GM18951 (cell line): ENCODE measurements around the gene LENG1.

Experiments used
- POLR2A ChIP-seq: IDR thresholded peaks from 4 replicates; pipeline ENCODE4 v1.6.1; 2011; ENCODE audit warnings: mild to moderate bottlenecking; ENCODE audit not compliant: insufficient read length, insufficient read depth; ENCODE audit errors: extremely low read depth
- in situ Hi-C: fragments of 300-500 bp; cut with MboI; formaldehyde crosslinking; loops from one replicate; pipeline ENCODE4 v1.12.0; 2022; ENCODE audit warnings: low sequenced_read_pairs, mixed read lengths, inconsistent platforms; ENCODE audit not compliant: unreplicated experiment

LENG1 gene

DNA sequence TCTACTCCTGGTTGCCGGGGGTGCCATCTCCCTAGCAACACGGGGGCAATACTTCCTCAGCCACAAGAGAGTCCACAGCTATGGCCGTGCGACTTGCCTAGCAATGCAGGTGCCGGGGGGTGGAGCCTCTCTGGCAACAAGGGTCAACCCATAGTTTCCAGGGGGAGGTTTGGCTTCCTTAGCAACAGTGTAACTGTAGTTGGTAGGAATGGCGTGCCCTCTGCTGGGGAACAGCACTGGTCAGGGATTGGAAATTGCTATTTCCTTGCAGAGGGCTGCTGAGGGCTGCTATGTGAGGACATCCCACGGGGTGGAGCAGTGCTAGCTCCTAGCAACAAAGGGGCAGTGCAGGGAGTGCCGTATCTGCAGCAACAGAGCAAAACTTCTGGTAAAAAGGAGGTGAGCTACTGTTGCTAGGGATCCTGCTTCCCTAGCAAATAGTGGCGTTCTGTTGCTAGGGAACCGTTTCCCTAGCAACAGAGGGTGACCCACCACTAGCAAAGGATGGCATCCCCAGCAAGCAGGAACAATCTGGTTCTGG, 20.5 kb upstream of the LENG1 start:
- in situ Hi-C loops, result loop anchor here (10.0 kb wide), 1 partner anchor 55 kb away; no protein-coding TSS in a partner anchor
- TF ChIP-seq POLR2A, result no peak

DNA sequence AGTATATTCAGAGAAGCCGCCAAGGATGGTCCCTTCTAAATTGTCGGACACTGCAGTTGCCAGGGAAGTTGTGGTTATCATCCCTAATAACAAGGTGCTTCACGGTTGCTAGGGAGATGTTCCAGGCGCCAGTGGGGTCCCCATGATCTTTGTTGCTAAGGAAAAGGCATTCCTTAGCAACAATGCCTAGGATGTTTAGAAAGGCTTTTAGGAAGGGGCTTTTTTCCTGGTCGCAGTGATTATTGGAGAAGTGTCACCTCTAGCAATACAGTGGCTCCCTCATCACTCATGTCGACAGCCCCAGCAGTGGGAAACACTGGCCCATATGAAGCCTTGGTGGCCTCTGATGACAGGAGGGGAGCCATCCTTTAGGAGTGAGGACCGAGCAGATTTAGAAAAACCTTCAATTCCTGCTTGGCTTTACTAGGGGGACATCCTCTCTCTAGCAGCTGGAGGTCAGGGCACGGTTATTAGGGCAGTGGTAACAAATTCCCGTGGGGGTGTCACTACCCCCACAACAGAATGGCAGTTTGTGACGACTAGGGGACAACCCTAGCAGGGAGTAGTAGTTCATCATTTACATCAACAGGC, 19.8 kb upstream of the LENG1 start:
- in situ Hi-C loops, result loop anchor here (10.0 kb wide), 1 partner anchor 55 kb away; no protein-coding TSS in a partner anchor
- TF ChIP-seq POLR2A, result no peak

DNA sequence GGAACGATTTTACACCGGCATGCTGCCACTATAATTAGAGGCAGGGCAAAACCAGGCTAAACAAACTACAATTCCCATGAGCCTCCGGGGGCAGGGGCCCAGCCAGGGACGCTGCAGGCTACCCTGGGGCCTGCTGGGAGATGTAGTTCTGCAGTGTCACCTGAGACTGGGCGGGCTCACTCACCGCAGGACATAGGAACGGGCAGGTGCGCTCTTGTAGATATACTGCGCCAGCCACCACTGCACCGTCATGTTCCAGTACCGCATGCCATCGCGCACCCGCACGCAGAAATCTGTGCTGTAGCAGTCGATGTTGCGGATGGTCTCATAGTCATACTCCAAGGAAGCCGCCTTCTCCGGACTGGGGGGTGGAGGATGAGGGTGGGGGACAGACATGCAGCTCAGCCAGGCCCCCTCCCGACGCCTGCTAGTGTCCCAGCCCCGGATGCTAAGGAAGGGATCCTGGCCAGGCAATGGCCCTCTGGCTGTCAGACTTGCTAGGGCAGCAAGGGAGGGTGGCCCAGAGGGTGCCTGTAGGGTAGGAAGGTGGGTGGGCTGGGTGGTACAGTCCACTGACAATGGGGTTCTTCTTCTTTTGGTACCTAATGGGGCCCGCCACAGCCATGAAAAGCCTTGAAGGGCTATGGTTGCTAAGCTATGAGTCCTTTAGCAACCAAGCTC, 19.2 kb upstream of the LENG1 start:
- no peak for TF ChIP-seq POLR2A
- in situ Hi-C loops, result loop anchor here (10.0 kb wide), 1 partner anchor 56 kb away; no protein-coding TSS in a partner anchor

DNA sequence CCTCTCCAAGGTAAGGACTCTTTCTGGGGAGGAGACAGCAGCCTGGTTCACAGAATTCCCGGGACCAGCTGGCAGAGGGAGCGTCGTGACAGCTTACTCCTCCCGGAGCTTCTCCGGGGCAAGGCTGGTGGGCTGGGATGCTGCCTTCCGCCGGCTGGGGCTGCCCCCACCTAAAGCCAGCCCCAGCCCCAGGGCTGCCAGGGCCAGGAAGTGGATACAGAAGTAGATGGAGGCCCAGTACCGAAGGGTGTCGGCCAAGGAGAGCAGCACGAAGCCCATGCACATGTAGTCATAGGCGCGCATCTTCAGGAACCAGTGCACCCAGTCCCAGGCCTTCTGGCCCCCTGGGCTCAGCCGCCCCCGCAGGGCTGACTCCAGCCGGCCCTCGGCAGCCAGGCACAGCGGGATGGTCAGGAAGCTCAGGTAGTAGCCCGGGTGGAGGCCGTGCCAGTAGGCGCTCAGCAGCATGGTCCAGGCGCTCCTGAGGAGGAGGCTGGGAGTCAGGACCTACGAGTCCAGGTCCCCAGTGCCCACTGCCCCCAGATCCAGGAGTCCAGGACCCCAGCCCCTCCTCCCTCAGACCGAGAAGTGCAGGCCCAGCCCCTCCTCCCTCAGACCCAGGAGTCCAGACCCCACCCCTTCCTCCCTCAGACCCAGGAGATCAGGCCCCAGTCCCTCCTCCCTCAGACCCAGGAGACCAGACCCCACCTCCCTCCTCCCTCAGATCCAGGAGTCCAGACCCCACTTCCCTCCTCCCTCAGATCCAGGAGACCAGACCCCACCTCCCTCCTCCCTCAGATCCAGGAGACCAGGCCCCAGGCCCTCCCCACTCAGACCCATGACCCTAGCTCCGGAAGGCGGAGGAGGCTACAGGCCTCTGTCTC, 14.7 kb upstream of the LENG1 start:
- in situ Hi-C loops, result loop anchor here (10.0 kb wide), 1 partner anchor 61 kb away; no protein-coding TSS in a partner anchor

DNA sequence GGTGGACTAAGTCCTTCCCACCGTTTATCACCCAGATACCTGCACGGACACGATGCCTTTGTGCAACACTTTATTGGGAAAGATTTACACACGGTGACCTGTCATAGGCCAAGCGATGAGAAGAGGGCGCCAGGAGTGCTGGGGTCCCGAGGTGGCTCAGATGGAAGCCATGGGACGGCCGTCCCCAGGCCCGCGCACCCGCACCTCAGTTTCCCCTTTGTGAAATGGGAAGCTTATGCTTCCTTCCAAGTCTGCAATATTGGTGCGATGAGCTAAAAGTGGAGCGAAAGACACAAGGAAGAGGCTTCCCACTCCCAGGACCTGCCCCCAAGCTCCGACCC, 13.8 kb upstream of the LENG1 start:
- in situ Hi-C loops, result loop anchor here (10.0 kb wide), 1 partner anchor 61 kb away; no protein-coding TSS in a partner anchor
- no peak for TF ChIP-seq POLR2A

More for the DNA sequence above, 14.7 kb upstream of the LENG1 start:
- no peak for TF ChIP-seq POLR2A

DNA sequence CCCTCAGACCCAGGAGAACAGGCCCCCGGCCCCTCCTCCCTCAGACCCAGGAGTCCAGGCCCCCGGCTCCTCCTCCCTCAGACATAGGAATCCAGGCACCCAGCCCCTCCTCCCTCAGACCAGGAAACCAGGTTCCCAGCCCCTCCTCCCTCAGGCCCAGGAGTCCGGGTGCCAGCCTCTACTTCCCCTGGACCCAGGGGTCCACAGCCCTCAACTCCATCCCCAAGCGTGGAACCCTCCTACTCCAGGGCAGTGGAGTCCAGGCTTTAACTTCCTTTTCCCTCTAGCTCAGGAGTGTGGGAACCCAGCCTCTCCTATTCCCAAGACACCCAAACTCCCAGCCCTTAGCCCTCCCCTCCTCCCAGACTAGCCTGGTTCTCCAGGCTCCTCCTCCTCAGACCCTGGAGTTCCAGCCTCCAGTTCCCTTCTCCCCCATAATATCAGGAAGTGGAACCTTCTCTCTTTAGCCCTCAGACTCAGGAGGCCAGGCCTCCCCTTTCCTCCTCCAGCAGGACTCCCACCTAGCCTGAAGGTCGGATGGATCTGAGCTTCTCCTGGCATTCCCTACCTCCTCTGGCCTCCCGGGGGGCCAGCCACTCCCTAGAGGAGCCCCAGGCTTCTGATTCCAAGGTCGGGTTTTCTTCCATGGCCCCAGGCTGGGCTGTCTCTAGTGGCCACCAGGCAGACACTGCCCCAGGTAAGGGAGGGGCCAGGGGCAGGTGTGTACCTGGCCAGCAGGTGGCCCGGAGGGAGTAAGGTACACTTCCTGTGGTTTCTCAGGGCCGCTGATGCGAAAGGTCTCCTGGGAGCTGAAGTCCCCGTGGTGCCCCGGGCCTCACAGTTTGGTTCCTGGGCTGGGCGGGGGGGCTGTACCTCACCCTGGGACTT, 13.2 kb upstream of the LENG1 start, which contains the start of gene TMC4:
TMC4 (minus strand) TSS at position 690 of the 888 bp plus-strand sequence; CDS start at position 647, 43 bp downstream.
- no peak for TF ChIP-seq POLR2A
- in situ Hi-C loops, result loop anchor here (10.0 kb wide), 1 partner anchor 62 kb away; no protein-coding TSS in a partner anchor

DNA sequence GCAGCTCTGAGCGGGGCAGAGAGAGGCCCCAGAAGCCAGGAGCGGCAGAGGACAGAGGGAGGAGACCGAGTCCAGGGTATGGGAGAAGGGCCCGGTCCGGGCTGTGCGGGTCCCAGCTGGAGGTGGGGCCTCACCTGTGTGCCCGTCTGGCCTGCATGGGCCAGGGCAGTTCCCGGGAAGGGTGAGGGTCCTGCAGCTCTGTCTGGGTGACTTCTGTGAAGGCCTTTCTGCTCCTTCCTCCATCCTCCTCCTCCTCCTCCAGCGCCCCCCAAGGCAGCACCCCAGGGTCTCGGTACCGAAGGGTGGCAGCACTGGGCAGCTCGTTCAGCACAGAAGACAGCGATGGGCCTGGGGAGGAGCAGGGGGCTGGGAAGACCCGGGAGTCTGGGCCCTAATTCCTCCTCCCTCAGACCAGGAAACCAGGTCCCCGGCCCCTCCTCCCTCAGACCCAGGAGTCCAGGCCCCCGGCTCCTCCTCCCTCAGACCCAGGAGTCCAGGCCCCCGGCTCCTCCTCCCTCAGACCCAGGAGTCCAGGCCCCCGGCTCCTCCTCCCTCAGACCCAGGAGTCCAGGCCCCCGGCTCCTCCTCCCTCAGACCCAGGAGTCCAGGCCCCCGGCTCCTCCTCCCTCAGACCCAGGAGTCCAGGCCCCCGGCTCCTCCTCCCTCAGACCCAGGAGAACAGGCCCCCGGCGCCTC, 12.4 kb upstream of the LENG1 start:
- in situ Hi-C loops, result loop anchor here (10.0 kb wide), 1 partner anchor 63 kb away; no protein-coding TSS in a partner anchor

DNA sequence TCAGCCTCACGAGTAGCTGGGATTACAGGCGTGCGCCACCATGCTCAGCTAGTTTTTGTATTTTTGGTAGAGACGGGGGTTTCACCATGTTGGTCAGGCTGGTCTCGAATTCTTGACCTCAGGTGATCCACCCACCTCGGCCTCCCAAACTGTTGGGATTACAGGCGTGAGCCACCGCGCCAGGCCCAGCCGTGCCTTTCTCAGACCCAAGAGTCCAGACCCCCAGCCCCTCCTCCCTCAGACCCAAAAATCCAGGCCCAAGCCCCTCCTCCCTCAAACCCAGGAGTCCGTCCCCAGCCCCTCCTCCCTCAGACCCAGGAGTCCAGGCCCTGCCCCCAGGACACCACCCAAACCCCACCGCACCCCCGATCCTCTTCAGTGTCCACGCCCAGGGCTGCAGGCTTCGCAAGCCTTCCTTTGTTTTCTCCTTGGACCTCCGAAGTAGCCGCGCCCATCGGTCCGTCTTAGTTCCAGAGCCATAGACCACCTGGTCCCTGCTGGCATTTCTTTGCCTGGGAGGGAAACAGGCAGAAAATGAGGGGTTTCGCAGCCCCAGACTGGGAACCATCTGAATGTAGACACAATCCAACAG, 9.7 kb upstream of the LENG1 start:
- in situ Hi-C loops, result no loop called here
- no peak for TF ChIP-seq POLR2A

DNA sequence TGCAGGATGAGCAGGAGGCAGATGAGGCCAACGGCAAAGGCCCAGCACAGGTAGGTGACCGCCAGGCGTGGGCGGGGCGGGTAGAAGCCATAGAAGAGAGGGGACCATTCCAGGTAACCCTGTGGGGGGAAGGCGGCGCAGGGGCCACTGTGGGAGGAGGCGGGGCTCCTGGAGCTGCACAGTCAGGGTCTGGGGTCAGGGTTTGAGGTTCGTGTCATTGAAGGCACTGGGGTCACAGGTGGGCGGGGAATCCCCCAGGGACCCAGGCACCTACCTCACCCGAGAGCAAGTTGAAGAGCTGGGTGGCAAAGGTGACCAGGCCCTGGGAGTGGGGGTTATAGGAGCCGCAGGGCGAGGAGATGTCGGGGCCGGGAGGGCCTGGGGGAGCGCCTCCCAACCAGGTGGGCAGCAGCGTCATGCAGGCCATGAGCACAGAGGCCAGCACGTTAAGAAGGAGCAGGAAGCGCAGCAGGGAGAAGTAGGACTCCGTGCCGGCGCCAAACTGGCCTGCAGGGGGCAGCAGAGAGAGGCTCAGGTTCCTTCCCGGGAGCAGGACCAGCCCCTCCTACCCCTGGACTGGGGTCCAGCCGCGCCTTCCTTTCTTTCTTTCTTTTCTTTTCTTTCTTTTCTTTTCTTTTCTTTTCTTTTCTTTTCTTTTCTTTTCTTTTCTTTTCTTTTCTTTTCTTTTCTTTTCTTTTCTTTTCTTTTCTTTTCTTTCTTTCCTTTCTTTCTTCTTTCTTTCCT, 8.8 kb upstream of the LENG1 start:
- in situ Hi-C loops, result no loop called here
- no peak for TF ChIP-seq POLR2A

DNA sequence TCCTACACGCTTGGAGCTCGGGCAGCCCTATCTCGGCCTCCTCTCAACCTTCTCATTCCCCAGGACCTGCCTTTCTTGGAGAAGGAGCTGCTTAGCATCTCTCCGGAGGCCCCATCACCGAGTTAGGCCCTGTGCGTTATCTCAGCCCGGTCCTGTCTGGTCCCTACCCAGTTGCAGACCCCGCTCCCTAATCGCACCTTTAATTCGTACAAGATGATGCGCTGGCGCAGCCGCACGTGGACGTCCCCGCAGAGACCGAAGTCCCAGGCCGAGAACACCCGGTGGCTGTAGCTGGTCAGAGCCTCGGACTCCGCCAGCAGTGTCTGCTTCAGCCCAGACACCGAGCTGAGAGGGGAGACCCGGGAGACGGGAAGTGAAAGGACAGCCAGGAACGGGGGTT, 5.7 kb upstream of the LENG1 start:
- no peak for TF ChIP-seq POLR2A
- in situ Hi-C loops, result no loop called here
